Umbilical cord (tissue), 2 donors: ENCODE measurements around the gene AHNAK. TPM values are rescaled to one million over a fixed set of nuclear protein-coding genes. Genes with fewer than 3 reads are reported as not detected.

Source experiments
- DNase-seq: peaks from one replicate; pipeline ENCODE4 v3.0.0-alpha.2; 2015; ENCODE audit warnings: low spot score
- total RNA-seq: library from RNA; depleted of rRNA; stranded (reverse); fragments of >200 nt; gene quantifications from one replicate; pipeline ENCODE4 v1.2.3, GENCODE V29; 2014; ENCODE audit warnings: low replicate concordance; ENCODE audit not compliant: insufficient read depth

Gene AHNAK
- total RNA-seq, 1 donor from 2014 or later: 550 TPM

DNA sequence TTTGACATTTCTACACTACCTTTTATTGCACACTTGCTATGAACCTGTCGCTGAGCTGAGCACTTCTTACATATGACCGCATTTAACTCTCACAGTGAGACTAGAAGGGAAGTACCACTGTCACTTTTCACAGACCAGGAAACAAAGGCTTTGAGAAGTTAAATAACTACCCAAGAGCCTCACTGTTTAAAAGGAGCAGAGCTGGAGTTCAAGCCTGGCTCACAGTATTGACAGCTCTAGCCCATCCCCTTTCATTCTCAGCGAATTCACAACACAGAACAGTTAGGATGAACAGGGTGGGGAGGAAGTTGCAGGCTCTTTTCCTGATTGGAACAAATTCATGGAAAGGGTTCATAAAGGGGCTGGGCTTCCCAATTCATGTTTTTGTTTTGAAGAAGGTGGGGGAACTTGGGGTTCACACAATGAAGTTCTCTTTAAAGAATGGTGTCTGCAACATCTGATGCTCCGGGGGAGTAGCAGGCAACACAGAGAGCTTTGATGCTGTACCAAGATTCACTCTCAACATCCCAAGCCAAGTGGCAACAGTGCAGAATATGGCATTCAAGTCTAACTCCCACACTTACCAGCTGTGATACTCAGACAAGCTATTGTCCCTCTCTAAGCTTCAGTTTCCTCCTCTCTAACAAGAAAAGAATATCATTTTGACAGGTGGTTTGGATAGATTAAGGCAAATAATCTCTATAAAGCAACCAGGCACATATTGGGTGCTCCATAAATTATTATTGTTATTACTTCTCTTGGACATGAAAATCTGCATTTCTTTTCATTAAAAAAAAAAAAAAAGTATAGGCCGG lies 110.6 kb downstream of the AHNAK start:
- no peak for DNase-seq

DNA sequence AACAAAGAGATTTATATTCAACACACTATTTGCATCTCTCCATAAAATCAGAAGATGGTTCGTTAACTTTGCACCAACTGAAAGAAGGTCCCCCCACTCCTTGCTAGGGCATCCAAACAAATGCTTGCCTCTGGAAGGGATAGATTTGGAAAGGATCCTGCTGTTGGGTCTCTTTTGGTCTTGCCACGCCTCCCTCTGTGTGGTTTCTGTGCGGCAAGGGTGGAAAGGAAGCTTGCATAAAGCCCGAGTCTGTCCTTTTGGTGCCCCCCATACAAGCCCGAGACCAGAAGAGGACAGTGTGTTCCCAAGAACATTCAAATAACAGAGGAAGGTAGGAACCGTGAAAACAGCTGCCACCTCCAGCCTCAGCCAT lies 112.7 kb downstream of the AHNAK start:
- DNase-seq: no peak

DNA sequence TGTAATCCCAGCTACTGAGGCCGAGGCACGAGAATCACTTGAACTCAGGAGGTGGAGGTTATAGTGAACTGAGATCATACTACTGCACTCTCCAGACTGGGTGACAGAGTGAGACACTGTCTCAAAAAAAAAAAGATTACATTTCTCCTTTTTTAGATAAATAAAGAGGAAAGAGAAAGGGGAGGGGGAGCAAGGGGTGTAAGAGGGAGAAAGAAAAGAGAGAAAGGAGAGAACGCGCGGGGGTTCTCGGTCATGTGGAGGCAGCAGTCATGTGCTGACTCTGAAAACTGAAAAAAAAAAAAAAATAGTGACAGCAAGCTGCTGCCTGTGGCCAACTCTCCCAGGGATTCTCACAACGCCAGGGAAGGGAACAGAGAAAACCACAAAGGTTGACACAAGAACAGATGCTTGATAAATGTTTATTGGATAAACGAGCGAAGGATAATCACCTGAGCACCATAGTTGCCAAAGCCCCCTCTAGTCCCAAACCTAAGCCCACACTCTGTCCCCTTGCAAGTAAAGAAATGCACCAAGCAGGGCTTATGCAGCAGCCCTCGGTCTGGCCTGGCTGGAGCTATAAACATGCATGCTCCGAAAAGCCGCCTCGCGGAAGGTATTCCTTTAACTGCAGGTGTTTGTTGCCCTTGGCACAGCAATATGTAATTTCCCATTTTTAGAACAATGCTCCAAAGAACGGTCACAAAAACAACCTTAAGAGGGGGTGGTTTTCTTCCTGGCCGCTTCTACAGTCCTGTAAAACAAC lies 113.3 kb downstream of the AHNAK start:
- DNase-seq: no peak

DNA sequence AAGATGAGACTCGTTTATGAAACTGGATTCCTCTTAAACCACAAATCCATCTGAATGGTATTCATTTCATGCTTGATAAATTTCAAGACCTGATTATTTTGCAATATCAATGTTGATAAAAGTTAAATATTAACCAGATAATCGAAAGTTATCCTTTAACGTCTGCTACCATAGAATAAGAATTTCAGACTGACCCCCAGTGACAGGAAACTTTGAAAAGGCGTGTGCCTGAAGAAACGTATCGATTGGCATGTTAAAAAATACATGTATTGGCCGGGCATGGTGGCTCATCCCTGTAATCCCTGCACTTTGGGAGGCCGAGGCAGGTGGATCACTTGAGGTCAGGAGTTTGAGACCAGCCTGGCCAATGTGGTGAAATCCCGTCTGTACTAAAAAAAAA lies 113.9 kb downstream of the AHNAK start:
- no peak for DNase-seq

DNA sequence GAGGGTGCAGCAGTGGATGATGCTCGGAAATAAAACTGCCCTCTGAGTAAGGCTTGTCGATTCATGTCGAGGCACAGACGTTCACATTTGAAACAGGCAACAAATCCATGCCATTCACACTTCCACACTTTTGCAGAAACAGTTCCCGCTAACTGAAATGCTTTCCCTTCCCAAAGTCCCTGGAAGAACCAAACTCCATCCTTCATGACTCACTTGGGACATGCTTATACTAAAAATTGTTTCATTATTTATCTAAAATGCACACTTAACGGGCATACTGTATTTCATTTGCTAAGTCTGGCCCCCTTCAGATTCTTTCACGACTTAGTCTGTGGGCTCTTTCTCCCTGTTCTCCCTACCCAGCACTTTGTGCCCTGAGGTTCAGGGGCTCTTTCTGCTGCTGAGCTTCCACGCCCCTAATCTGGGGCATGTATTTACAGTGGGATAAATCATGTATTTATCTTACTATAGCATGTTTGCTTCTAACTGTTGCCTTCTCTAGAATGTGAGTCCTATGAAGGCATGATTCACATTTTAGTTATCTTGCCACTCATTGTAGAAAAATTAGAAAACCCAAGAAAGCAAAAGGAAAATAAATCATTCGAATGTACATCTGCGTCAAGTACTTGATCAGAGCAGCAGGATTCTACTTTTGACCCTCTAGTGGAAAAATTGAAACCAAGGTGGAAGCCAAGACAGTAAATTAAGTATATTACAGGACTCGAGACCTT lies 115.3 kb downstream of the AHNAK start:
- peak; percentile 59 for DNase-seq

DNA sequence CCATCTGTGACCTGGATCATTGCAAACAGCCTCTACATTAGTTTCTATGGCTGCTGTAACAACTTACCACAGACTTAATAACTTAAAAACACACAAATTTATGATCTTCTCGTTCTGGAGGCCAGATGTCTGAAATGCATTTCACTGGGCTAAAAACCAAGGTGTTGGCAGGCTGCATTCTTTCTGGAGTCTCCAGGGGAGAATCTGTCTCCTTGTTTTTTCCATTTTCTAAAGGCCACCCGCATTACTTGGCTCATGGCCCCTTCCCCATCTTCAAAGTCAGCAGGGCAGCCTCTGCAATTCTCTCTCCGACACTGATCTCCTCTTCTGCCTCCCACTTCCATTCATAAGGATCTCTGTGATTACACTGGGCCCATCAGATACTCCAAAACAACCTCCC lies 116.2 kb downstream of the AHNAK start:
- DNase-seq: no peak

DNA sequence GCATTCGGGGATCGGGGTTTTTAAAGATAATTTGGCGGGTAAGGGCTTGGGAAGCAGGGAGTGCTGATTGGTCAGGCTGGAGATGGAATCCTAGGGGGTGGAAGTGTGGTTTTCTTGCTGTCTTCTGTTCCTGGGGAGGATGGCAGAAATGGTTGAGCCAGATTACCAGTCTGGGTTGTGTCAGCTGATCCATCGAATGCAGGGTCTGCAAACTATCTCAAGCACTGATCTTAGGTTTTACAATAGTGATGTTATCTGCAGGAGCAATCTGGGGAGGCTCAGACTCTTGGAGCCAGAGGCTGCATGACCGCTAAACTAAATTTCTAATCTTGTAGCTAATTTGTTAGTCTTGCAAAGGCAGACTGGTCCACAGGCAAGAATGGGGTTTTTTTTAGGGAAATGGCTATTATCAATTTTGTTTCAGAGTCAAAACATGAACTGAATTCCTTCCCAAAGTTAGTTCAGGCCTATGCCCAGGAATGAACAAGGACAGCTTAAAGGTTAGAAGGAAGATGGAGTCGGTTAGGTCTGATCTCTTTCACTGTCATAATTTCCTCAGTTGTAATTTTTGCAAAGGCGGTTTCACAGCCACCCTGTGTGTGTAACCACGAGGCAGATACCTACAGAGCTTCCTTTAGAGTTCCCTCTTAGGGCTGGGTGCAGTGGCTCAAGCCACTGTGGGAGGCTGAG lies 117.6 kb downstream of the AHNAK start:
- DNase-seq: peak; percentile 55

DNA sequence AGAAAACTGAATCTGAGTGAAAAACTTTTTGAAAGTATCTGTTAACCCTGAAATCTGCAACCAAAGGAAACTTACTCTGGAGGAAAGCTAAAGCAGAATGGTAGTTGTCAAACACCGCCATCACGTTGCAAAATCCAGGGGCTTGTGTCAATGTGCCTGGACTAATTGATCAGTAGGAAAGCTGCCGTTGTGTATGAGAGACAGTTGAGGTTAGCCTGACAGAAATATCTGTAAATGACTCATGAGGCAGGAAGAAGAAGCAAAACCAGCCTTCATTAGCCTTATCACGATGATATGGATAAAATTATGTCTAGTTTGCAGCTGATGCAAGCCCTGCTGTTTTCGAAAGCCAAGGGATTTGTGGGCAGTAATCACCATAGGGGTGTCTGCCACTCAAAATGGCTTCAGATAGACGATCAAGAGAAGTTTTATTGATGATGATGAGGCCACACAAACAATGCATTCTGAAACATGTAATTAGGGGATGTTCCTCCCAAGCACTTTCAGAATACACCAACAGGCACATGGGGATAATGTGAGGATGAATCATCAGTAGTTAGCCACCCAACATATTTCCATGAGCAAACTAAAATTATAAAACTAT lies 118.9 kb downstream of the AHNAK start:
- peak; percentile 80 for DNase-seq

DNA sequence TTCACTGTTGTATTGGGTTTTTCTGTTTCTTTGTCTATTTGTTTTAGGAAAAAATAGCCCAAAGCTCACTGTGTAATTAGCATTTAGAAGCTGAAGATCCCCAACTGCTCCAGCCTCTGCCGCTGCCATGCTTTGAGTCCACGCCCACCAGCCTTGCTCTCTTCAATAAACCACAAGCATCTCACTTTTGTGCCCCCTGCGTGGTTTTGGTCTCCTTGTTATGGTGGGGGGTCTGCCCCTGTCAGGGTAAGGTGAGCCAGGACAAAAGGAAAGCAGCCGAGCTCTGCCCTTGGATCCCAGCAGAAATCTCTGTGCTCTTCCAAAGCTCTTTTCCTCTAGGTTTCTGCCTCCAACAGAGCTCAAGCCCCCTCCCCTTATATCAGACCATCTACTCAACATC lies 123.6 kb downstream of the AHNAK start:
- DNase-seq: peak; percentile 26

DNA sequence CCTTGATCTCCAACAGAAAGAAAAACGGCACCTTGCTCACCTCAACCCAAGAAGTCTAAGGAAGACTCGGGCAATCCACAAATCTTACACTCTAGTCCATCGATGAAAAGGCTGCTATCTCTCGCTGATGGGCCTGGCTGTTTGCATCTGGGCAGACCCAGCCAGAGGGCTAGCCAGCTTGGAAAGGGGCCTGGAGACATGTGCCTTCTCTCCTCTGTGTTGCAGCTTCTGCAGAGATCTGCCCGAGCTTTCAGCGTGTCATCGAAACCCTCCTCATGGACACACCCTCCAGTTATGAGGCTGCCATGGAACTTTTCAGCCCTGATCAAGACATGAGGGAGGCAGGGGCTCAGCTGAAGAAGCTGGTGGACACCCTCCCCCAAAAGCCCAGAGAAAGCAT lies 124.6 kb downstream of the AHNAK start:
- peak; percentile 79 for DNase-seq

DNA sequence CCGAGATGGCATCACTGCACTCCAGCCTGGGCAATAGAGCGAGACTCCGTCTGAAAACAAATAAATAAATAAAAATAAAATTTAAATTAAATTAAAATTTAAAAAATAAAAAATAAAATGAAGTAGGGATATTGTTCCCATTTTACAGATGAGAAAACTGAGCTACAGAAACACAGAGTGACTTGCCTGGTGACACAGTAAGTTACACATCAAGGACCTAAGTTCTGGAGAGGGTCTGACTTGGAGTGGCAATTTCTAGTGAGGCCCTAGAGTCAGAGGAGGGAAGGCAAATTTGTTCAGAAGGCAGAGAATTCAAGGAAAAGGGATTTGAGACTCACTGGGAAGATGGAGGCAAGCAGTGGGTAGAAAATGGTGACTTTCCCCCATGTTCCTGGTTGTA lies 125.7 kb downstream of the AHNAK start:
- no peak for DNase-seq

DNA sequence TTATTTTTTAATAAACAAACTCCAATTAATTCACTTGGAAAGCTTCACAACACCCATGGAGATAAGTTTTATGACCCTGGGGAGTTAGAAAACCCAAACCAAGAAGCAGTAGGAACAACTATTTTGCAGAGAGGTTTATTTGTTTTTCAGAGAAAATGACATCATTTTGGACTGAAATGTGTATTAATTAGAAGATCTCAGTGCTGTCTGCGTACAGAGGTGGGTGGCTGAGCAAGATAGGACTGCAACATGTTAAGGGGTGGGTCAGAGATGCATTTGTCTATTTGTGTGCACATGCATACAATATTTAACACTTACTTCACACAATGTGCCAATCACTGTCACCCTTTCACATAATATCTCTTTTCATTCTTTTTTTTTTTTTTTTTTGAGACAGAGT lies 126.7 kb downstream of the AHNAK start:
- DNase-seq: peak; percentile 27

DNA sequence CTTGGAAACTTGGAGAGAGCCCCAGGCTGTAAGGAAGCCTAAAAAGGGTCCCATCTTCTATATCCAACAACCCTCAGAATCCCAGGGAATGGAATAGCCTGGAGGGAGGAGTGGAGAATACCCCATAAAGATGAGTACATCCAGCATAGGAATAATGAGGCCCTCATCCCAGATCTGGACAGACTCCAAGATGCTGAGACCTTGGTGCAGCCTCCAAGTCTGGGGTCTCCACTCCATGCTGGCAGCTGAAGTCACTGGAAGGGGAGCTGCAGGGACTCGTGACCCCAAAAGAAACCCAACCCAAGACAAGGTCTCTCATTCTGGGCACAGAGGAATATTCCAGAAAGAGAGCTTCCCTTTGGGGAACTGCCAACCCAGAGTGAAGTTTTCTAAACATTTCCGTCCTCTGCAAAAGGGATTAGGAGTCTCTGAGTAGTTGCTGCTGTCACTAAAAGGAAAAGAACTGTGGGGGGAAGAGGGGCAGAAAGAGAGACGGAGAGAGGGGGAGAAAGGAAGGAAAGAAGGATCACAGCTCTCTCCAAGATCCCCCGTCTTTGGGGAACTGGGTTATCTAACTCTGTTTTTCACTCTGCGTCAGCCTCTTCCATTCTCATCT lies 127.2 kb downstream of the AHNAK start:
- peak; percentile 80 for DNase-seq

DNA sequence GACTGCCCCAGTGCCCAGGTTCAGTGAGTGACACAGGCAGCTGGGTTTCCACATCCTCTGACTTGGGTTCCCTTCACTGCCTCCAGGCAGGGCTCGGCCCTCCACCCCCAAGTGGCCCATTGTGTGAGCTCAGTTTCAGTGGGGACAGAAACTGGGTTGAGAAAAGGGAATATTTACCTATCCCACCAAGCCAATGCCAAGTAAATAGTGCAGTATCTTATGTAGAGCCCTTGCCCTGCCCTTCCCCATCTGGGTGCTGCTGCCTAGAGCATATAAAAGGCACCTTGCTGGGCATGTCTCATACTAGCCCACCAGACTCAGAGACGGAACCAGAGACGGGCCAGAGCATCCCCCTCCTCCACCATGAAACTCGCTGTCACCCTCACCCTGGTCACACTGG lies 127.9 kb downstream of the AHNAK start, which contains the start of gene SCGB1A1:
Gene SCGB1A1, plus strand, starts transcription at position 301 of the 400 bp plus-strand sequence. Its CDS starts 63 bp downstream, at position 364.
- no peak for DNase-seq

DNA sequence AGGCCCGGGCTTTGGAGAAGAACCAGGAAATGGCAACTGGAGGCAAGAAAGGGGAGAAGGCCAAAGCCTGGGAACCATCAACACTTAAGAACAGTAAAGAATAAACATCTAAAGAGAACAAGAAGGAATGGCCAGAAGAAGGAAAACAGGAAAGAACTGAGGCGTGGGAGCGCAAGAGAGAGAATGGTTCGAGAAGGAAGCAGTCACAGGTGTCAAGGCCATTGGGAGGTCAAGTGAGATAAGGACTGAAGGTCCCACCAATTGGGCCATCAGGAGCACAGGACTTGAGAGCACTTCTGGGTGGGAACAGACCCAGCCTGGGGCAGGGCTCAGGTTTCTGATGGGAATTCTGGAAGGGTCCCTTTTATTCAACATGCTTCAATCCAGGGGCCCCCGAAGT lies 128.5 kb downstream of the AHNAK start:
- DNase-seq: no peak

DNA sequence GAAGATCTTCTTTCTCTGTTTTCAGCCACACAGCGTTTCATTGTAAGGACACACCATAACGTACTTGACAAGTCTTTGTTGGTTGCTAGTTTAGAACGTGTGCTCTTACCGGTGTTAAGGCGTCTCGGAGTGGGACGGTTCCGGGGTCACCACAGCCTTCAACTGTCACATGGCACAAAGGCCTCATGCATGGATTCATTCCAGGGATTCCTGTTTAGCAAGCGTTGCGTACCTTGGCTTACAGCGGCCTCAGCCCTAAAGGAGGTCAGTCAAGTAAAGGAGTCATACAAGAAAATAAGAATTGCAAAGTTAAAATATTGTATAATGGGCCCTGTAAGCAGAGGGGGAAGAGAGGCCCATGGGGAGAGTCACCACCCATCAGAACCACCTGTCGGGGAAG lies 130.0 kb downstream of the AHNAK start:
- DNase-seq: no peak

DNA sequence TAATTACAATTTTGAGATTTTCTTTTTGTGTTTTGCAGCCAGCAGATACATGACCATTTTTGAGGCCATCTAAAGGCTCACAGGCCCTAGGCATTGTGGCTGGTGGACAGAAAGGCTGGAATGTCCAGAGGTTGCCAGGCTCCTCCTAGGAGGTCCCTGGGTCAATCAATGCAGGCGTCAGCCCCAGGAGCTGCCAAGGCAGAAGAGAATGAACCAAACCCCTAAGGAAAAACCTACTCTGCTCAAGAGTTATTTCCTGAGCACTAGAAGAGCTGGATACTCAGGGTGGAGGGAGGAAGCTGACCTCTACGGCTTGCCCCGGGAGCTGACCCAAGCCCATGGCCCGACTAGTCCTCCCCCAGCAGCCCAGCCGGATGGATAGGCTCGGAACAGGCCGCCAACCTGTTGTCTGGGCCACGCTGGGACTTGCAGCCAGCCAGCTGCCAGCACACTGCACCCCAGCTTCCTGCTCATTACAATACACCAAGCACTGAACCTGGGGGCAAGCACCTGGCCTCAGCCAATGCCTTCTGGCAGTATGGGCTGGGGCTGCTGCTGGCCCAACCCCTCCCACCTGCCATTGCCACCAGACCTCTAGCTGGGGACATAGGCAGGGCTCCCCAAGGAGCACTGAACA lies 133.4 kb downstream of the AHNAK start:
- DNase-seq: no peak

DNA sequence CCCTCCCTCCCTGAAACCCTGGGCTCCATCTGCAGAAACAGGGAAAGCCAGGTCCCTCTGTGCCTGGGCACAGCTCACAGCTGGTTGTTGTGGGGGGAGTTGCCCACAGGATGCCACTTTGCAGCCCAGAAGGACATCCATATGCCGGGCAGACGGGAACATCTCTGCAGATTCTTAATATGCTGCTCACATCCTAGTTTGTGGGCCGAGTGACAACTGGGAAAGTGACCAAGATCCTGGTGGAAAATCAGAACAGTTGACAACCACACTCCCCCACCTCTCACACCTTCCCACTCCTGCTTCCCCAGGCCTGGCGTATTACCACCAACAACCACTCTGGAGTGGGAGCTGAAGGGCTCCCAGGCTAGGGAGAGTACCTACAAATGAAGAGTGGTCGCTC lies 135.1 kb downstream of the AHNAK start:
- no peak for DNase-seq

DNA sequence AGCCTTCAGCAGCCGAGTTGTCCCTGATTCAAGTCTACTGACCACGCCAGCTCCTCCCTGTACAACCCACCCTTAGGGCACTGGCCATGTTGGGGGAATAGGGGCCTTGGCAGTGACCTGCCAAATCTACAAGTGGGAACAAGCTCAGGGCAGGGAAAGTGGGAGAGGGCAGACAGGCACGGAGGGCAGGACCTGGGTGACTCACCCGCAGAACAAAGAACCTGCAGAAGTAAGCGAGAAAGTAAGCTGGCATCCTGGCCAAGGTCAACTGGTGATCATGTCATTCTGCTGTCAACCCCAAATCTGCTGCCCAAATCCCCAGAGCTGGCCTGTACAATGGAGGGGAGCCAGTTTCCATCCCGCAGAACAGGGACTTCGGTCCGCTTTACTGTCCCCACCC lies 135.6 kb downstream of the AHNAK start:
- DNase-seq: no peak

DNA sequence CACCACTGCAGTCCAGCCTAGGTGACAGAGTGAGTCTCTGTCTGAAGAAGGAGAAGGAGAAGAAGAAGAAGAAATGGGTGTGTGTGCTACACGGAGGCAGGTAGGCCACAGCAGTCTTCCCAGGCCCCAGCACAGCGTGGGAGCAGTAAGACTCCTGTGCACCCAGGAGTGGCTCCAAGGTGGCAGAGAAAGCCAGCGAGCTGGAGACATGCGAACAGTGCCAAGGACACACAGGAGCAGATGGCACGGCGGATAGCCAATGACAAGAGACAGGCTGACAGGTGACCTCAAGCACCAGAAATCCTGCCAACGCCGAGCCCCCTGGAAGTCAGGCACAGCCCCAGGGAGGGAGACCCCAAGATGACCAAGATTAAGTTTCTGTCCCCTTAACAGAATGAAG lies 136.8 kb downstream of the AHNAK start:
- DNase-seq: no peak
